COLO829 (cell line): ENCODE measurements around the gene ITPR3.

ENCODE experiments used
- DNase-seq: peaks from one replicate; pipeline ENCODE4 v3.0.0; 2012; ENCODE audit warnings: low spot score

ITPR3 gene

DNA sequence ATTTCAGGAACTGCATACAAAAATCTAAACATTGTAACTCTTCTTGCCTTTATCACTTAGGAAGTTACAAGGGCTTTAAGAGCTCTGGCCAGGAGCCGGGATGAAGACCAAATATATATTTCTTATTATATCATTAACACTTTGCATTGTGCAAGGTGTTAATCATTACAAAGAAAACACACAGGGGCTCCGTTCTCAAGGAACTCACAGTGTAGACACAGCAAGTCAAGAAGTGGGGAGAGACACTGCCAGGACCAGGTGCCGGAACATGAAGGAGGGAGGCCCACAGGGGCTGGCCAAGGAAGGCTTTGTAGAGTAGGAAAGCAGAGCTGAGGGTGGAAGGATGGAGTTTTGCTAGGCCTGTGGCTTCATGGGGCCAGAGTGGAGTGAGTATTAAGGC, 17.4 kb downstream of the ITPR3 start:
- DNase-seq = no peak

- no peak for DNase-seq
These were observed 18.4 kb downstream of the ITPR3 start for GRCh38 chr6:33639559-33639958.

- DNase-seq = no peak
These were observed 19.2 kb downstream of the ITPR3 start for GRCh38 chr6:33640361-33640760.

DNA sequence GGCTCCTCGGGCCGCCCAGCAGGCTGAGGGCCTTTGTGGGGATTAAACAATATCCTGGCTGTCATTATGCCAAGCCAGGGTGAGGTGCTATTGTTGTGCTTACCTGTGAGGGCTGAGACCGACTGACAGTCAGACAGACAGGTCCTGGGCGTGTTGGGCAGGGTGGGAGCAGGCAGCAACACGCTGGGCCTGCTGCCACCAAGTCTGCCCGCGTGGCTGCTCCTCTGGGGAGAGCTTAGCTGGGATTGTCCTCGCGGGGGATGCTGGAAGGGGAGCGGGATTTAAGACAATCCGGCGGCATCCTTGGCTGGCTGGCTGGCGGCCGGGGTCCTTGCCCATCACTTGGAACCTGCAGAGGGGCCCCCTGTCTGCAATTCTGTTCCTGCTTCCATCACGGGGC, 20.0 kb downstream of the ITPR3 start:
- DNase-seq = no peak

GRCh38 chr6:33641602-33642001, 20.5 kb downstream of the ITPR3 start:
- DNase-seq = no peak

DNA sequence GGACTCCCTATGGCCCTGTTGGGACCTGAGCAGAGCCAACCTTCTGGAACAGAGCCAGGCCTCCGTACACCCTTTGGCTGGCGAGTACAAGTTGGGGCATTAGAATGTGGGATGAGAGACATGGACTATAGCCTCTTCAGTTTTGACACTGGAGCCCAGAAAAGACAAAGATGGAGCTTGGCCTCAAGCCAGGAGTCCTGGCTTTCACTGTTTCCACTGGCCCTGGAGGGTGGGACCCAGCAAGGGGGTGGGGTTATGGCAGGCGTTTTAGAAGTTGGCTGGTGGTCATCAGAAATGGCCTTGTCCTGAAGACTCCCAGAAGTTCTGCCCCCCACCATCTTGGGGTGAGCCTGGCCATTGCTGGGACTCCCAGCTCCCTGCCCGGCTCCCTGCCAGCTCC, 21.8 kb downstream of the ITPR3 start:
- DNase-seq = no peak

GRCh38 chr6:33651403-33651802, 30.3 kb downstream of the ITPR3 start:
- DNase-seq = no peak

GRCh38 chr6:33652002-33652401, 30.9 kb downstream of the ITPR3 start:
- DNase-seq = no peak

GRCh38 chr6:33654831-33655554, 33.9 kb downstream of the ITPR3 start:
- no peak for DNase-seq

DNA sequence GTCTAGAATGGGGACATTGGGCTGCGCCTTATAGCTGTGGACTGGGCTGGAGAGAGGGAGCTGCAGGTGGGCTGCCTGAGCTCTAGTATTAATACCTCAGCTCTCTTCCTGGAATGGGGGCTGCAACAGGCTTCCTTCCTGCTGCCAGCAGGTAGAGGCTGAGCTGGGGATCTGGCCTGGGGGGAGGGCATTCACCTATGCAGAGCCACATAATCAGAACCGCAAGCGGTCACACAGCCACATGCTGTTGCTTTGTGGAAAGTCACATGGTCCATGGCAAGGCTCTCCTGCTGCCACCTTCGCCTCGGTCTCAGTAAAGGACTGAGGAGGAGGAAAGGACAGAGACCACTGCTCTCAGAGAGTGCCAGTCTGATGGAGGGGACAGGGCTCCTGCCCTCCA, 35.7 kb downstream of the ITPR3 start:
- DNase-seq = no peak

- no peak for DNase-seq
These were observed 38.0 kb downstream of the ITPR3 start for GRCh38 chr6:33658982-33659689.

DNA sequence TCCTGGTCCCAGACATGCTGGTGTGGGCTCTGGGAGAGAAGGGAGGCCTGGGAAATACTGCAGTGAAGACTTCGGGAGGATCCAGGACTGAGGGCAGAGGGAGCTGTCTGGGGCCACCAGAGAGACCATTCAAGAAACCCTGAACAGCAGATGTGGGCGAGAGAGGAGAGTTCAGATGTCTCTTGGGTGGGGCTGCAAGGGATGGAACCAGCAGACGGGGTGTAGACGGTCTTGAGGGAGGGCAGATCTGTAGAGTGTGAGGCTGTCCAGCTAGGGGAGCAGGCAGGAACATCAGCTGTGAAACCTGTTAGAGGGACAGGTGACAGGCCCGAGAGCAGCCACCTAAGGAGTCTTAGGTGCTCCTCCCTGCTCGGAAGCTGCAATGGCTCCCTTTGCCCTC, 38.9 kb downstream of the ITPR3 start:
- DNase-seq = no peak

- DNase-seq = no peak
These were observed 40.1 kb downstream of the ITPR3 start for GRCh38 chr6:33661106-33661838.

DNA sequence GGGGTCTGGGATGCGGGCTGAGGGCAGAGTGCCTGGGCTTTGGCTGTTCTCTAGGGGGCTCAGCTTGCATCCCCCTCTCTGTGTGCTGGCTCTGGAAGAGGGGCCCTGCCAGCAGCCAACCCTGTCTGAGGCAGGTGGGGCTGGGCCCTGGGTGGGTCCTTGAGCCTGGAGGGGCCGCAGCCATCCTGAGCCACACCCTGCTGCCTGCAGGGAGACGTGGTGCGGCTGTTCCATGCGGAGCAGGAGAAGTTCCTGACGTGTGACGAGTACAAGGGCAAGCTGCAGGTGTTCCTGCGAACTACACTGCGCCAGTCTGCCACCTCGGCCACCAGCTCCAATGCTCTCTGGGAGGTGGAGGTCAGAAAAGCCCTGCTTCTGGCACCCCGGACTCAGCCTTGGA, 41.2 kb downstream of the ITPR3 start:
- no peak for DNase-seq

DNA sequence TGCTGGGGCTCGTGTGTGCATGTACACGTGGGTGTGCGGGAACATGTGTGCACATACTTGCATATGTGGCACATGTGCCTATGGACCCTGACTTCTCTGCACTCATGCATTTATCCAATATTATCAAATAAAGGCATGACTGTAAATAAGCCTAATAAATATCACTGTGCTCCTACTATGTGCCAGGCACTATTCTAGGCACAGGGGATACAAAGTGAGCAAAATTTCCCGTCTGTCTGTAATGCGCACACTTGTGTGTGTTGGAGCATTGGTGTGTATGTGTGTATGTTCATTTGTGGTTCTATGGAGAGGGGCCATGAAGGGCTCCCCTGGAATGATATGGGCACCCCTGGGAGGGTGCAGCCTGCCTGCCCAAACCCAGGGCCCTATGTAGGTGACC, 41.9 kb downstream of the ITPR3 start:
- no peak for DNase-seq

GRCh38 chr6:33663727-33664449, 42.8 kb downstream of the ITPR3 start:
- no peak for DNase-seq

- DNase-seq = no peak
These were observed 43.5 kb downstream of the ITPR3 start for GRCh38 chr6:33664506-33665057.

DNA sequence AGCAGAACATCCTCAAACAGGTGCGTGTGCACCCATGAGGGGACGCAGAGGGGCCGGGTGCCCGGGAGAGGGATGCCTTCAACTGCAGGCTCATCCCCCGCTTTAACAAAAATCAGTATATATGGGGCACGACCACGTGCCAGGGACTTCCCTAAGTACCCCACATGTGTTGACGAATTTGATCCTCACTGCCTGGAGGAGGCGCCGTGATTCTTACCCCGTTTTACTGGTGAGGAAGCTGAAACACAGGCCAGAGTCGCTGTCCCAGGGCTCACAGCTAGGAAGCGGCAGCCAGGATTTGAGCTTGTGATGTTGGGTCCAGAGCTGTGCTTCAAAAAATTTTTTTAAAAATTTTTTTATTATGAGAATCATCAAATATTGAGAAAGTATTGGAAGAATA, 44.8 kb downstream of the ITPR3 start:
- no peak for DNase-seq

- no peak for DNase-seq
These were observed 46.0 kb downstream of the ITPR3 start for GRCh38 chr6:33667072-33667471.

GRCh38 chr6:33667776-33668175, 46.7 kb downstream of the ITPR3 start:
- DNase-seq = no peak

DNA sequence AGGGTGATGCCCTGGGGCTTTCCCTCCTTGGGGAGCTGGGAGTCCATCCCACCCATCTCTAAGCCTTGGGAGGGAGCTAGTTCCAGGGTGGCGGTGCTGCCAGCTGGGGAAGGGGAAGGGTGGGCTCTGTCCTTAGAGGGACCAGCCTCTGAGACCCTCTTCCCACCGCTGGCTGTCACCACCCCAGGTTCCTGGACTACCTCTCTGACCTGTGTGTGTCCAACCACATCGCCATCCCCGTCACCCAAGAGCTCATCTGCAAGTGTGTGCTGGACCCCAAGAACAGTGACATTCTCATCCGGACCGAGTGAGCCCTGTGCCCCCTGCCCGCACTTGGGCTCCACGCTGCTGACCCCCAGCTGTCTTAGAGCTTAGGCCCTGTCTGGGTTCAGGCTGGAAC, 47.2 kb downstream of the ITPR3 start:
- no peak for DNase-seq

GRCh38 chr6:33668914-33669313, 47.8 kb downstream of the ITPR3 start:
- DNase-seq = no peak
